Loucy (cell line): Measurements from ENCODE around the gene SPAG7.

ENCODE experiments used
- H2AFZ ChIP-seq: fragments of 200-600 bp; sonication (generic); 2 replicates; pipeline ENCODE4 v1.6.0; 2016; ENCODE audit warnings: antibody characterized with exemption, mild to moderate bottlenecking, low read length, moderate library complexity
- H3F3A ChIP-seq: fragments of 200-600 bp; 2 replicates; pipeline ENCODE4 v1.6.0; 2016; ENCODE audit warnings: antibody characterized with exemption, low read depth, mild to moderate bottlenecking
- H3K27me3 ChIP-seq: fragments of 200-600 bp; sonication (generic); 2 replicates; pipeline ENCODE4 v1.6.1; 2014; ENCODE audit warnings: low read length, mild to moderate bottlenecking; ENCODE audit not compliant: insufficient read depth, poor library complexity, severe bottlenecking
- H3K36me3 ChIP-seq: fragments of 200-600 bp; sonication (generic); 2 replicates; pipeline ENCODE4 v1.6.1; 2016; ENCODE audit warnings: low read length; ENCODE audit not compliant: insufficient read depth
- H3K4me1 ChIP-seq: fragments of 200-600 bp; sonication (generic); 2 replicates; pipeline ENCODE4 v1.5.1; 2014; ENCODE audit warnings: low read length, mild to moderate bottlenecking; ENCODE audit not compliant: insufficient read depth, poor library complexity, severe bottlenecking
- H3K4me2 ChIP-seq: fragments of 200-600 bp; sonication (generic); 2 replicates; pipeline ENCODE4 v1.6.0; 2014; ENCODE audit warnings: antibody characterized with exemption, low read length, low read depth, mild to moderate bottlenecking; ENCODE audit not compliant: poor library complexity, severe bottlenecking
- H3K4me3 ChIP-seq: fragments of 200-600 bp; sonication (generic); 2 replicates; pipeline ENCODE4 v1.5.1; 2014; ENCODE audit warnings: low read length, mild to moderate bottlenecking, mixed read lengths; ENCODE audit not compliant: poor library complexity, severe bottlenecking
- H3K79me2 ChIP-seq: fragments of 200-600 bp; sonication (generic); 2 replicates; pipeline ENCODE4 v1.6.1; 2014; ENCODE audit warnings: low read length; ENCODE audit not compliant: insufficient read depth
- H3K9ac ChIP-seq: fragments of 200-600 bp; sonication (generic); 2 replicates; pipeline ENCODE4 v1.6.0; 2014; ENCODE audit warnings: mild to moderate bottlenecking, low read depth, low read length, moderate library complexity; ENCODE audit not compliant: poor library complexity, severe bottlenecking
- H3K9me2 ChIP-seq: fragments of 200-600 bp; sonication (generic); replicated peaks from 2 replicates; pipeline ENCODE4 v1.6.1; 2016; ENCODE audit warnings: low read depth, low read length, mixed read lengths
- H3K9me3 ChIP-seq: fragments of 200-600 bp; sonication (generic); 2 replicates; pipeline ENCODE4 v1.6.1; 2014; ENCODE audit warnings: mild to moderate bottlenecking, antibody characterized with exemption, low read length, low read depth; ENCODE audit not compliant: insufficient read depth
- H4K20me1 ChIP-seq: fragments of 200-600 bp; sonication (generic); 2 replicates; pipeline ENCODE4 v1.6.0; 2014; ENCODE audit warnings: antibody characterized with exemption, low read length, mild to moderate bottlenecking; ENCODE audit not compliant: insufficient read depth, poor library complexity, severe bottlenecking
- EZH2phosphoT487 ChIP-seq: fragments of 200-600 bp; IDR thresholded peaks from 2 replicates; pipeline ENCODE4 v1.6.1; 2018; ENCODE audit warnings: antibody characterized with exemption, mild to moderate bottlenecking, moderate library complexity, borderline replicate concordance
- TF ChIP-seq, protein P1 (sequence below): fragments of 200-600 bp; sonication (generic); conservative IDR thresholded peaks from 2 replicates; pipeline ENCODE4 v1.5.1; 2014; ENCODE audit warnings: mild to moderate bottlenecking, antibody characterized with exemption, low read length

The SPAG7 gene

DNA sequence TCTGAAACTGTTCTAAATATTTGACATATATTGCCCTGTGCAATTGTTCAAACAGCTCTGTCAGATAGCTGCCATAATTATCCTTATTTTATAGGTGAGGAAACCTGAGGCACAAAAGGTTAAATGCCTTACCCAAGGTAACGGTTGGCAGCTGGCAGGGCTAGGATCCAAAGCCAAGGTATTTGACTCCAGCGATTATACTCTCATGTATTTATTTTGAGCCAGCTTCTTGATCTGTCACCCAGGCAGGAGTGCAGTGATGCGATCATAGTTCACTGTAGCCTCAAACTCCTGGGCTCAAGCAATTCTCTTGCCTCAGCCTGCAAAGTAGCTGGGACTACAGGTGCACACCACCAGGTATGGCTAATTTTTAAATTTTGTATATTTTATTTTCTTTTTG lies 9.5 kb downstream of the SPAG7 start:
- Histone ChIP-seq H3K79me2 (no peaks in the 10 kb centered on the region), H3F3A (0 out of 2 replicates have a peak, but pooled peaks cover 3% of the 10 kb centered on the region), H3K9ac (no peak overlapping the region), H3K4me2 (no peak overlapping the region), H2AFZ (no peak overlapping the region), H4K20me1 (no peaks in the 10 kb centered on the region), H3K36me3 (no peaks in the 10 kb centered on the region; the same call in 1 of the 2 replicates), H3K9me3 (no peaks in the 10 kb centered on the region), H3K4me1 (peaks cover 20% of the 10 kb centered on the region), H3K4me3 (no peak overlapping the region), H3K27me3 (no peaks in the 10 kb centered on the region), H3K9me2 (no peaks in the 10 kb centered on the region)
- TF ChIP-seq EZH2phosphoT487, result no peak
- TF ChIP-seq, protein P1, sequence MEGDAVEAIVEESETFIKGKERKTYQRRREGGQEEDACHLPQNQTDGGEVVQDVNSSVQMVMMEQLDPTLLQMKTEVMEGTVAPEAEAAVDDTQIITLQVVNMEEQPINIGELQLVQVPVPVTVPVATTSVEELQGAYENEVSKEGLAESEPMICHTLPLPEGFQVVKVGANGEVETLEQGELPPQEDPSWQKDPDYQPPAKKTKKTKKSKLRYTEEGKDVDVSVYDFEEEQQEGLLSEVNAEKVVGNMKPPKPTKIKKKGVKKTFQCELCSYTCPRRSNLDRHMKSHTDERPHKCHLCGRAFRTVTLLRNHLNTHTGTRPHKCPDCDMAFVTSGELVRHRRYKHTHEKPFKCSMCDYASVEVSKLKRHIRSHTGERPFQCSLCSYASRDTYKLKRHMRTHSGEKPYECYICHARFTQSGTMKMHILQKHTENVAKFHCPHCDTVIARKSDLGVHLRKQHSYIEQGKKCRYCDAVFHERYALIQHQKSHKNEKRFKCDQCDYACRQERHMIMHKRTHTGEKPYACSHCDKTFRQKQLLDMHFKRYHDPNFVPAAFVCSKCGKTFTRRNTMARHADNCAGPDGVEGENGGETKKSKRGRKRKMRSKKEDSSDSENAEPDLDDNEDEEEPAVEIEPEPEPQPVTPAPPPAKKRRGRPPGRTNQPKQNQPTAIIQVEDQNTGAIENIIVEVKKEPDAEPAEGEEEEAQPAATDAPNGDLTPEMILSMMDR, result no peak

DNA sequence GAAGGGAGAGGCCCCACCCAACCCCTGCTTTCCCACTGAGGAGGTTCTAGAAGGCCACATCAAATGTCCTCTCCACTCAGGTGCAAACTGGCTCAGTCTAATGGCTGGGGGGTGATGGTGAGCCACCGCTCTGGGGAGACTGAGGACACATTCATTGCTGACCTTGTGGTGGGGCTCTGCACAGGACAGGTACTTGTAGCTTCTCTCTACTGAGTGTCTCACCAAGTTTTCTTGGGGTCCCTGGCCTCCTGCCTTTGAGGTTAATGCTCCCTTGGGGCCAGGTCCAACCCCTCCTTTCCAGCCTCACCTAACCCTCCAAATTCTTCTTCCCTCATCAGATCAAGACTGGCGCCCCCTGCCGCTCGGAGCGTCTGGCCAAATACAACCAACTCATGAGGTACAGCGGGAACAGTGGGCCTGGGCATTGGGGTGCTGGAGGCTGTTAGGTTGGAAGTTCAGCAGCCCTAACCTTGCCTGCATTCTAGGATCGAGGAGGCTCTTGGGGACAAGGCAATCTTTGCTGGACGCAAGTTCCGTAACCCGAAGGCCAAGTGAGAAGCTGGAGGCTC lies 11.0 kb downstream of the SPAG7 start:
- no peaks in the 10 kb centered on the region for H3K27me3 ChIP-seq
- H3K4me3 ChIP-seq, result no peak overlapping the region
- no peaks in the 10 kb centered on the region for H4K20me1 ChIP-seq
- H3K36me3 ChIP-seq, result no peaks in the 10 kb centered on the region; the same call in 1 of the 2 replicates
- H3K79me2 ChIP-seq, result peaks cover 3% of the 10 kb centered on the region
- H3K9ac ChIP-seq, result no peak overlapping the region
- no peaks in the 10 kb centered on the region for H3K9me2 ChIP-seq
- 0 out of 2 replicates have a peak, but pooled peaks cover 3% of the 10 kb centered on the region for H3F3A ChIP-seq
- H3K4me1 ChIP-seq, result peaks cover 22% of the 10 kb centered on the region
- no peaks in the 10 kb centered on the region for H3K9me3 ChIP-seq
- no peak overlapping the region for H3K4me2 ChIP-seq
- H2AFZ ChIP-seq, result no peak overlapping the region
- TF ChIP-seq, protein P1, result peak; percentile 66
- TF ChIP-seq EZH2phosphoT487, result no peak

DNA sequence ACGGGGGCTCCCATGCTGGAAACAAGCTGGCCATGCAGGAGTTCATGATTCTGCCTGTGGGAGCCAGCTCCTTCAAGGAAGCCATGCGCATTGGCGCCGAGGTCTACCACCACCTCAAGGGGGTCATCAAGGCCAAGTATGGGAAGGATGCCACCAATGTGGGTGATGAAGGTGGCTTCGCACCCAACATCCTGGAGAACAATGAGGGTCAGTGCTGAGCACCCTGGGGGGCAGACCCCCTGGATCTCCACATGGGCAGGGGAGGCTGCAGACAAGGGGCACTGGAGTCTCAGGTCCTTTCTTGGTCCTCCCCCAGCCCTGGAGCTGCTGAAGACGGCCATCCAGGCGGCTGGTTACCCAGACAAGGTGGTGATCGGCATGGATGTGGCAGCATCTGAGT lies 12.5 kb downstream of the SPAG7 start:
- Histone ChIP-seq H3K27me3 (no peaks in the 10 kb centered on the region), H3K9me2 (no peaks in the 10 kb centered on the region), H3K36me3 (no peaks in the 10 kb centered on the region; the same call in 1 of the 2 replicates), H2AFZ (no peak overlapping the region), H3K79me2 (peaks cover 18% of the 10 kb centered on the region), H3K4me1 (peaks cover 30% of the 10 kb centered on the region), H3K9me3 (no peaks in the 10 kb centered on the region), H3K4me2 (no peak overlapping the region), H3F3A (0 out of 2 replicates have a peak, but pooled peaks cover 3% of the 10 kb centered on the region), H3K9ac (no peak overlapping the region), H4K20me1 (no peaks in the 10 kb centered on the region), H3K4me3 (no peak overlapping the region)
- TF ChIP-seq, protein P1, result no peak
